ENCODE results near the gene RAB3C. TPM values are rescaled to one million over a fixed set of nuclear protein-coding genes. Genes with fewer than 3 reads are reported as not detected.

RAB3C gene
- total RNA-seq, 4 donors from 2014 or later = under 0.01 to 1.2 (median 0.41) TPM

GRCh38 chr5:58629271-58630159 is 46.6 kb downstream of the RAB3C start:
- Histone ChIP-seq H3K27ac (no peak overlapping the region), H3K4me3 (replicated peaks in 1 of 3) (no peak overlapping the region), H3K4me1 (no peaks in the 10 kb centered on the region), H3K27me3 (no peaks in the 10 kb centered on the region), H3K9me3 (no peaks in the 10 kb centered on the region), H3K36me3 (no peaks in the 10 kb centered on the region)
- no peak for DNase-seq
- 36 to 37% methylated on average over 6 of the region's 6 CpGs for WGBS, 2 donors
- intact Hi-C loops (cut with DNase I) = no loop called here
- TF ChIP-seq, protein P1, sequence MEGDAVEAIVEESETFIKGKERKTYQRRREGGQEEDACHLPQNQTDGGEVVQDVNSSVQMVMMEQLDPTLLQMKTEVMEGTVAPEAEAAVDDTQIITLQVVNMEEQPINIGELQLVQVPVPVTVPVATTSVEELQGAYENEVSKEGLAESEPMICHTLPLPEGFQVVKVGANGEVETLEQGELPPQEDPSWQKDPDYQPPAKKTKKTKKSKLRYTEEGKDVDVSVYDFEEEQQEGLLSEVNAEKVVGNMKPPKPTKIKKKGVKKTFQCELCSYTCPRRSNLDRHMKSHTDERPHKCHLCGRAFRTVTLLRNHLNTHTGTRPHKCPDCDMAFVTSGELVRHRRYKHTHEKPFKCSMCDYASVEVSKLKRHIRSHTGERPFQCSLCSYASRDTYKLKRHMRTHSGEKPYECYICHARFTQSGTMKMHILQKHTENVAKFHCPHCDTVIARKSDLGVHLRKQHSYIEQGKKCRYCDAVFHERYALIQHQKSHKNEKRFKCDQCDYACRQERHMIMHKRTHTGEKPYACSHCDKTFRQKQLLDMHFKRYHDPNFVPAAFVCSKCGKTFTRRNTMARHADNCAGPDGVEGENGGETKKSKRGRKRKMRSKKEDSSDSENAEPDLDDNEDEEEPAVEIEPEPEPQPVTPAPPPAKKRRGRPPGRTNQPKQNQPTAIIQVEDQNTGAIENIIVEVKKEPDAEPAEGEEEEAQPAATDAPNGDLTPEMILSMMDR (IDR thresholded peaks at IDR 0.05) = no peak
- TF ChIP-seq POLR2A (IDR thresholded peaks at IDR 0.05) = no peak

DNA sequence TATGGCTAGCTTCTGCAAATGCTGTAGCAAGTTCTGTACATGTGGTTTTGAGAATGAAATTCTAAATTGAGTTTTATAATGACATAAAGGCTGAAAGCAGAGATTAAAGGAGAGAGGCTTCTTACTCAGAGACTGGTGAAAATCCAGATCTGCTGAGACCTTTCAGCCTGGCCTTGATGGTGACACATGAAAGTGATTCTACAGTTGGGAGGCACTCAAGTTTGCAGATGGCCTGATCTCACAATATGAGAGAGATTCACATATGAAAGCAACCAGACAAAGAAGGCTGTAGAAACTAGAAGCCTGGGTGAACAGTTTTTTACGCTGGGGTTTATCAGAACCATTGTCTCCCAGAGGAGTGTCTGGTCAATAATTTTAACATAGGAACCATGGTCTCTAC is 49.0 kb downstream of the RAB3C start:
- H3K36me3 ChIP-seq = no peaks in the 10 kb centered on the region
- no peak overlapping the region for H3K4me3 ChIP-seq (replicated peaks in 1 of 3)
- DNase-seq = no peak
- intact Hi-C loops (cut with DNase I) = no loop called here
- TF ChIP-seq, protein P1 (IDR thresholded peaks at IDR 0.05) = no peak
- TF ChIP-seq POLR2A (IDR thresholded peaks at IDR 0.05) = no peak
- H3K27ac ChIP-seq = no peak overlapping the region
- 92 to 100% methylated on average over 1 of the region's 1 CpG for WGBS, 2 donors
- no peaks in the 10 kb centered on the region for H3K9me3 ChIP-seq
- H3K27me3 ChIP-seq = no peaks in the 10 kb centered on the region
- H3K4me1 ChIP-seq = no peaks in the 10 kb centered on the region

- Histone ChIP-seq H3K27ac (no peak overlapping the region), H3K9me3 (no peaks in the 10 kb centered on the region), H3K4me1 (no peaks in the 10 kb centered on the region), H3K36me3 (no peaks in the 10 kb centered on the region), H3K4me3 (replicated peaks in 1 of 3) (no peak overlapping the region), H3K27me3 (no peaks in the 10 kb centered on the region)
- intact Hi-C loops (cut with DNase I) = no loop called here
- 62 to 77% methylated on average over 2 of the region's 2 CpGs for WGBS, 2 donors
- TF ChIP-seq, protein P1 (IDR thresholded peaks at IDR 0.05) = no peak
- TF ChIP-seq POLR2A (IDR thresholded peaks at IDR 0.05) = no peak
- no peak for DNase-seq
Measured at GRCh38 chr5:58635416-58635815, 52.5 kb downstream of the RAB3C start.

DNA sequence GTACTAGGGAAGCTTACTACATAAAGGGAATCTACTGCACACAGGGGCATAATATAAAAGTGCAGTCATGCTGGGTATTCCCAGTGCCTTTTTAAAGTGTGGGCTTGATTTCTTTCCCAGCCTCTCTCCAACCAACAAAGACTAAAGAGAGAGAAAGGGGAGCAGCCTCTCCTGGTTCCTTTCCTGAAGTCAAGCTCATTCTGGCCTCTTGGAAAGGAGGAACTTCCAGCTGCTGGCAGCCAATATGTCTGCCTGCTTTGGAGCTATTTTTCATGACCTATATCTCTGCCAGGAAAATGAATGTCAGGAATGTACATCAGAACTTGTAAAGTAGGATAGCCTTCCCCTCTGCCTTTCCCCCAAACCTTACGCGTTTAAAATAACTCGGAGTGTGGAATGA is 57.1 kb downstream of the RAB3C start:
- Histone ChIP-seq H3K27ac (no peak overlapping the region), H3K4me1 (no peaks in the 10 kb centered on the region), H3K9me3 (no peaks in the 10 kb centered on the region), H3K27me3 (no peaks in the 10 kb centered on the region), H3K36me3 (no peaks in the 10 kb centered on the region), H3K4me3 (replicated peaks in 1 of 3) (no peak overlapping the region)
- WGBS, 2 donors = 78 to 85% methylated on average over 3 of the region's 3 CpGs
- intact Hi-C loops (cut with DNase I) = no loop called here
- TF ChIP-seq, protein P1 (IDR thresholded peaks at IDR 0.05) = no peak
- TF ChIP-seq POLR2A (IDR thresholded peaks at IDR 0.05) = no peak
- no peak for DNase-seq

DNA sequence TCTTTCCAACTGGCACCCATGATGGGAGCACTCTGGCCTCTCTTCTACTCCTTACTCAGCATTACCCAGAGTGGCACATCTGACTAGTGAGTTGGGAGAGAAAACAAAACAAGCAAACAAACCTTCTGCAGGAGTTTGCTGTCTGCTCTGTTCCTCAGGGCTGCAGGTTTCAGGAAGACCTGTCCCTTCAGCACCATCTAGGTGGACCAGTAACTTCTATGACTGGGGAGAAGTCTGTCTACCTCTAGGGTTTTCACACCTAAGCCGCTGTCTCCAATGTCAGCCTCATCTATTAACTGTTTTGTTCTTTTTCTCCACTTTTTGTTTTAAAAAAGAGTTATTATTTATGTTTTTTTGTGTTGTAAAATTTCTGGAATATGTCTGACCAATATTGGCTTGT is 58.7 kb downstream of the RAB3C start:
- WGBS, 2 donors = 85 to 93% methylated on average over 1 of the region's 1 CpG
- no peak for DNase-seq
- no peak overlapping the region for H3K27ac ChIP-seq
- TF ChIP-seq POLR2A (IDR thresholded peaks at IDR 0.05) = no peak
- TF ChIP-seq, protein P1 (IDR thresholded peaks at IDR 0.05) = no peak
- no peaks in the 10 kb centered on the region for H3K36me3 ChIP-seq
- no peaks in the 10 kb centered on the region for H3K4me1 ChIP-seq
- intact Hi-C loops (cut with DNase I) = no loop called here
- H3K9me3 ChIP-seq = no peaks in the 10 kb centered on the region
- H3K4me3 ChIP-seq (replicated peaks in 1 of 3) = no peak overlapping the region
- no peaks in the 10 kb centered on the region for H3K27me3 ChIP-seq
